Ovary (tissue), 10 donors: Measurements from ENCODE around the gene GREB1L. TPM values are rescaled to one million over a fixed set of nuclear protein-coding genes. Genes with fewer than 3 reads are reported as not detected.

Experiments used
- DNase-seq, 5 donors: peaks; one replicate each; pipeline ENCODE4 v3.0.0-alpha.2; 2019 to 2020
- H3K27ac ChIP-seq, 2 donors: fragments of 200-600 bp; one replicate each; pipeline versions ENCODE4 v1.5.1 to v1.8.0; 2019 to 2022
- H3K27me3 ChIP-seq: fragments of 200-600 bp; one replicate; pipeline ENCODE4 v1.8.0; 2022
- H3K36me3 ChIP-seq: fragments of 200-600 bp; sonication (generic); one replicate; pipeline ENCODE4 v1.5.1; 2019
- H3K4me1 ChIP-seq: one replicate; pipeline ENCODE4 v1.8.1; 2013; ENCODE audit warnings: mild to moderate bottlenecking, moderate library complexity; ENCODE audit not compliant: insufficient read depth
- H3K4me3 ChIP-seq: fragments of 200-600 bp; sonication (generic); one replicate; pipeline ENCODE4 v1.5.1; 2017
- H3K9me3 ChIP-seq, 2 donors: fragments of 200-600 bp in 1 of 2; sonication (generic) in 1 of 2; one replicate each; pipeline versions ENCODE4 v1.5.1 to v1.8.1; 2013 to 2019; ENCODE audit warnings: mild to moderate bottlenecking in 1 of 2, moderate library complexity in 1 of 2
- CTCF ChIP-seq, 3 donors: fragments of 450-650 bp in 2 of 3; fragments of 200-600 bp in 1 of 3; IDR thresholded peaks; one replicate each; pipeline versions ENCODE4 v1.5.1 to v1.8.0; 2016 to 2022; ENCODE audit warnings: antibody characterized with exemption in 3 of 3, mild to moderate bottlenecking in 1 of 3
- EP300 ChIP-seq: sonication (generic); formaldehyde crosslinking; IDR thresholded peaks from one replicate; pipeline ENCODE4 v1.6.1; 2017; ENCODE audit warnings: antibody characterized with exemption
- POLR2A ChIP-seq: fragments of 450-650 bp; IDR thresholded peaks from one replicate; pipeline ENCODE4 v1.6.1; 2017; ENCODE audit warnings: antibody characterized with exemption, mild to moderate bottlenecking, moderate library complexity
- WGBS, 3 donors: extraction: QIAGEN DNeasy Blood & Tissue Kit in 1 of 3; methylation state at CpG; one replicate each; pipeline versions ENCODE4 v1.1.5 to v1.1.7; 2013 to 2017; 5-methylcytosine and 5-hydroxymethylcytosine counted together
- intact Hi-C, 4 donors: fragments of 100-400 bp; cut with DNase I; formaldehyde crosslinking; loops; one replicate each; pipeline versions ENCODE4 v1.11.0 to v1.15.1; 2022 to 2023
- long read RNA-seq, 3 donors: library from polyadenylated mRNA in 2 of 3; unstranded in 2 of 3; transcript quantifications; one replicate each; pipeline ENCODE4 v2.0.0 and lab custom pipeline, GENCODE V29; 2021 to 2026
- polyA plus RNA-seq, 2 donors: library from polyadenylated mRNA; stranded (reverse); fragments of 200-250 nt in 1 of 2; fragments of 350-450 nt in 1 of 2; fragmentation: Illumina TruSeq in 1 of 2; extraction: RNeasy Lipid Tissue Mini Kit (QIAGEN cat#74804) in 1 of 2; gene quantifications; one replicate each; pipeline ENCODE4 v1.2.3, GENCODE V29; 2013 to 2014
- total RNA-seq, 7 donors: library from RNA; depleted of rRNA in 2 of 7; stranded (reverse); fragments of >200 nt in 2 of 7; fragmentation: NEBNext Ultra II Directional in 3 of 7; extraction: Animal tissue kit (Norgen Biotek cat#: 25700) in 3 of 7; gene quantifications; one replicate each; pipeline versions ENCODE4 v1.1.0 to v1.2.4, GENCODE V29; 2016 to 2023
- donor health status: DM: no; HTN: no; CAD: no; lungs with moderate emphysema.
- donor health status: DM: no; HTN: no; CAD: no.
- donor health status: Bipolar disorder and iron deficiency.
- donor health status: DM: yes; HTN: yes; CAD: no.
- donor health status: DM: no; HTN: no; CAD: no.
- donor health status: DM: yes; HTN: yes; CAD: no.

Gene GREB1L
- total RNA-seq (10 to 100 TPM in 5 of 7 donors, 1 to 10 TPM in 2; 8.9 to 22.8 (median 11.5) TPM), polyA plus RNA-seq (1 to 10 TPM; 2.4 to 7.8 TPM)
- long read RNA-seq, donor 1, partial matches to known transcripts, result 2 of 4 reads
- long read RNA-seq, donor 1, other reads (novel, unspliced or antisense), result 2 of 4 reads
- long read RNA-seq, donor 2, result 0 reads
- long read RNA-seq, donor 3, partial matches to known transcripts, result 6 of 15 reads
- long read RNA-seq, donor 3, other reads (novel, unspliced or antisense), result 9 of 15 reads

DNA sequence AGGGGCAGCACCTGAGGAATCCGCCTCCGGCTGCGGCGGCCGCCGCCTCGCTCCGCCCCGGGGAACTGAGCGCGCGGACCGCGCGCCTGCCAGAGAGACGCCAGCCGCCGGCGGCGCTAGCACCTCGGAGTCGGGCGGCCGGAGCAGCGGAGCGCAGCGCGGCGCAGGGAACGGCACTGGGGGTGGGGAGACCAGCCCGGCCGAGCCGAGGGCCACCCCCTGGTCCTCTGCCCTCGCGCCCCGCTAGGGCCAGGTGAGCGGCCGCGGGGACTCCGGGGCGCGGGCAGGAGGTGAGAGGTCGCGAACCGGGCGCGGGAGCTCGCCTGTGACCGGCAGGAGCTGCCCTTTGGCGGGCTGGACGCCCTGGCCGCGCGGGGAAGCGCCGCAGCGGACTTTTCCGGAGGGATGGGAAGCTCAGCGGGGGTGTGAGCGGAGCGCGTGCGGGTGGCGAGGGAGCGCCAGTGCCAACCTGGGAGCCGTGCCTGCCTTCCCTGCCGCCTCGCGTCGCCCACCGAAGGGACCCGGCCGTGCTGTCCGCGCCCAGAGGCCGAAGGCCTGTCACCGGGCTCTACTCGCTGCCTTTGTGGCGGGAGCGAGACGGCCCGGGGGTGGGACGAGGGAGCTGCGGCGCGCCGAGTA, at the start of gene GREB1L:
TSS of gene GREB1L (plus strand) at position 92 of the 639 bp plus-strand sequence. CDS start 141,287 bp downstream, outside the sequence.
- Histone ChIP-seq H3K4me1 (no peaks in the 10 kb centered on the region), H3K4me3 (peak within 1 kb of the TSS; percentile 69), H3K27ac (peak within 1 kb of the TSS; percentile 74 to 82), H3K36me3 (no peaks in the 10 kb centered on the region), H3K27me3 (no peaks in the 10 kb centered on the region), H3K9me3 (no peaks in the 10 kb centered on the region)
- DNase-seq, result peak; percentile 74 to 90 (median 79)
- WGBS, 3 donors, result 0 to 1% (median 1%) methylated on average over 57 to 87 of the region's 87 CpGs
- TF ChIP-seq POLR2A, result no peak
- no peak for TF ChIP-seq EP300
- peak; percentile 23 to 62 (median 28) for TF ChIP-seq CTCF (IDR thresholded peaks at IDR 0.05)
- intact Hi-C loops, result loop anchor here in 2 of 4 donors (5.0 kb wide), 2 partner anchors 205 to 360 kb away; partner anchors contain the start of gene ESCO1 (in 1 of the 2)

- Histone ChIP-seq H3K27me3 (no peaks in the 10 kb centered on the region), H3K9me3 (no peaks in the 10 kb centered on the region), H3K27ac (no peak overlapping the region), H3K36me3 (no peaks in the 10 kb centered on the region), H3K4me3 (no peak overlapping the region), H3K4me1 (no peaks in the 10 kb centered on the region)
- 84 to 93% (median 85%) methylated on average over 5 of the region's 5 CpGs for WGBS, 3 donors
- DNase-seq, result no peak
- intact Hi-C loops, result loop anchor here in 2 of 4 donors (5.0 kb wide), 2 partner anchors 250 to 765 kb away; no protein-coding TSS in a partner anchor
- TF ChIP-seq EP300 (no peak), CTCF (IDR thresholded peaks at IDR 0.05) (no peak), POLR2A (no peak)
Observed at GRCh38 chr18:21192308-21192624, 49.8 kb upstream of the GREB1L start.

DNA sequence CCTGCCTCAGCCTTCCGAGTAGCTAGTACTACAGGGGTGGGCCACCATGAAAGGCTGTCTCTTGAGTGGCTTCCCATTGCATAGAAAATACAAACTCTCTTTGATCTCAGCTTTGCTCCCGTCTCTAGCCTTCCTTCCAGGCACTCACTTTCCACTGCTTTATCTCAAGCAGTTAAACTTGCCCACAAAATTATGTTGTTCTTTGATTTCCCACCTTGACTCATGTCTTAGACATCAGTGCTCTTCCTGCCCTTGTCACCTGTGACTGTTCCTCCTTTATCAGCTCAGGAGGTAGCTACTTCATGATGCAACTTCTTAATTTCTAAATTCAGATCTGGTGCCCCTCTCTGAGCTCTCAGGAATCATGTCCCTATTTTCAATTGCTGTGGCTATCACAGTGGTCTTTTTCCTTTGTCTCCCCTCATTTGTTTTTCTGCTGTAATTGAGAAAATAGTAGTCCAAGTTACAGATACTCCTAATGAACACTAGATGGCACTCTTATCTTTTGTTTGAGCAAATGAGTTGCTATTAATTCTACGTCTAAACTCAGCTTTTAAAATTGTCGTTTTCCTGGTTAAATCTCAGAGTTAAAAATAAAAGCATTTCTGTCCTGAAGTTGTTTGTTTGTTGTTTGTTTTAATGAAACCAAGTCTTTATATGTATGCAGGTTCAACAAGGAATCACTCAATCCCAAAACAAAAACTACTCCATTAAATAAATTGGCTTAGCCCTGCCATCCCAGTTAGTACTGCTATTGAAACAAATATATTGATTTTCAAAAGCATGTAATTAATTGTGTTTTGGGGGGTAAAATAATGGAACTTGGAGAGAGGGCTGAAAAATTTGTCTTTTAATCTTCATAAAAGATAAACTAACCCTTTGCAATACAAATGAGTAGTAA, 46.9 kb upstream of the GREB1L start:
- H3K27ac ChIP-seq, result no peak overlapping the region
- no peaks in the 10 kb centered on the region for H3K27me3 ChIP-seq
- TF ChIP-seq POLR2A (no peak), EP300 (no peak), CTCF (IDR thresholded peaks at IDR 0.05) (peak; percentile 42 to 59 (median 51))
- 8 to 14% (median 8%) methylated on average over 4 of the region's 4 CpGs for WGBS, 3 donors
- no peak overlapping the region for H3K4me3 ChIP-seq
- H3K4me1 ChIP-seq, result no peaks in the 10 kb centered on the region
- no peak for DNase-seq
- H3K9me3 ChIP-seq, result no peaks in the 10 kb centered on the region
- no peaks in the 10 kb centered on the region for H3K36me3 ChIP-seq
- intact Hi-C loops, result loop anchor here in 3 of 4 donors (2.0 to 5.0 kb wide), 3 partner anchors 247 to 762 kb away; no protein-coding TSS in a partner anchor

- Histone ChIP-seq H3K4me1 (no peaks in the 10 kb centered on the region), H3K27ac (no peak overlapping the region), H3K36me3 (no peaks in the 10 kb centered on the region), H3K9me3 (no peaks in the 10 kb centered on the region), H3K27me3 (no peaks in the 10 kb centered on the region), H3K4me3 (no peak overlapping the region)
- 68 to 76% (median 75%) methylated on average over 1 of the region's 1 CpG for WGBS, 3 donors
- TF ChIP-seq CTCF (IDR thresholded peaks at IDR 0.05), result no peak
- TF ChIP-seq POLR2A, result no peak
- no peak for TF ChIP-seq EP300
- DNase-seq, result no peak
- intact Hi-C loops, result loop anchor here in 1 of 4 donors (5.0 kb wide), 1 partner anchor 246 kb away; no protein-coding TSS in a partner anchor
Observed at GRCh38 chr18:21196426-21196825, 45.6 kb upstream of the GREB1L start.
